ENCODE measurements around the gene CBX5.
"Not testable (repeated sequence)": the region's sequence is repeated elsewhere in the genome, so short reads cannot be mapped to it uniquely, and the experiment has no call there.

CBX5 gene

GRCh38 chr12:54195737-54196347 lies 84.1 kb downstream of the CBX5 start:
- DNase-seq = no peak

- no peak for DNase-seq
Measured at GRCh38 chr12:54195080-54195736, 84.7 kb downstream of the CBX5 start.

- not testable (repeated sequence) for DNase-seq
Measured at GRCh38 chr12:54194611-54195010, 85.3 kb downstream of the CBX5 start.

GRCh38 chr12:54193434-54193833 lies 86.5 kb downstream of the CBX5 start:
- no peak for DNase-seq

- peak; percentile 87 for DNase-seq
Measured at GRCh38 chr12:54191550-54192022, 88.3 kb downstream of the CBX5 start.

- no peak for DNase-seq
Measured at GRCh38 chr12:54191126-54191525, 88.8 kb downstream of the CBX5 start.

GRCh38 chr12:54189198-54189539 lies 90.8 kb downstream of the CBX5 start:
- no peak for DNase-seq

- DNase-seq = no peak
Measured at GRCh38 chr12:54187075-54187474, 92.8 kb downstream of the CBX5 start.

- DNase-seq = no peak
Measured at GRCh38 chr12:54185919-54186318, 94.0 kb downstream of the CBX5 start.

GRCh38 chr12:54185297-54185696 lies 94.6 kb downstream of the CBX5 start:
- DNase-seq = not testable (repeated sequence)

- DNase-seq = no peak
Measured at GRCh38 chr12:54184024-54184805, 95.7 kb downstream of the CBX5 start.

- DNase-seq = no peak
Measured at GRCh38 chr12:54182981-54183380, 96.9 kb downstream of the CBX5 start.

- DNase-seq = no peak
Measured at GRCh38 chr12:54182086-54182485, 97.8 kb downstream of the CBX5 start.
